HEK293 (cell line): ENCODE measurements around the gene CARM1.

ENCODE experiments used
- CTCF ChIA-PET: fragments of 350-600 bp; formaldehyde crosslinking; extraction: SDS; loops from one replicate; lab custom pipeline; 2021; ENCODE audit warnings: antibody characterized with exemption; lab: Yijun Ruan, JAX
- POLR2A ChIA-PET: fragments of 300-600 bp; formaldehyde crosslinking; extraction: SDS; loops from one replicate; lab custom pipeline; 2020; ENCODE audit warnings: antibody characterized with exemption, inconsistent platforms; lab: Yijun Ruan, JAX
- H3K27ac ChIP-seq: fragments of 200-500 bp; sonication (Bioruptor generic); 2 replicates; pipeline ENCODE4 v1.5.1; 2014; ENCODE audit warnings: low read depth, low read length, control low read depth, inconsistent platforms; ENCODE audit errors: extremely low read depth
- H3K36me3 ChIP-seq, 2 experiments: fragments of 200-500 bp in 1 of 2; sonication (Bioruptor generic) in 1 of 2; 1 replicate in 1 of 2; 2 replicates in 1 of 2; pipeline ENCODE4 v1.5.1; 2014 to 2017; ENCODE audit warnings: inconsistent platforms in 2 of 2, low read length in 2 of 2; ENCODE audit not compliant: control insufficient read depth in 2 of 2, insufficient read depth in 1 of 2
- H3K4me1 ChIP-seq: fragments of 200-500 bp; sonication (Bioruptor generic); 2 replicates; pipeline ENCODE4 v1.5.1; 2014; ENCODE audit warnings: mild to moderate bottlenecking, low read length, inconsistent platforms; ENCODE audit not compliant: control insufficient read depth, insufficient read depth
- H3K4me3 ChIP-seq: 2 replicates; pipeline ENCODE4 v1.5.1; 2011; ENCODE audit warnings: low read depth, mild to moderate bottlenecking, control low read depth, low read length, moderate library complexity
- H3K9me3 ChIP-seq: fragments of 200-500 bp; sonication (Bioruptor generic); 2 replicates; pipeline ENCODE4 v1.5.1; 2014; ENCODE audit warnings: low read depth, low read length, inconsistent platforms; ENCODE audit not compliant: control insufficient read depth, insufficient read depth
- FEZF1 ChIP-seq: fragments of 450-650 bp; formaldehyde crosslinking; IDR thresholded peaks from 2 replicates; pipeline ENCODE4 v1.5.1; 2016; ENCODE audit warnings: missing biosample characterization, missing genetic modification characterization
- KLF10 ChIP-seq: fragments of 450-650 bp; IDR thresholded peaks from 2 replicates; pipeline ENCODE4 v1.5.1; 2018; ENCODE audit warnings: missing biosample characterization, mild to moderate bottlenecking, missing genetic modification characterization
- SETDB1 ChIP-seq: IDR thresholded peaks from one replicate; pipeline ENCODE4 v1.6.1; 2017; ENCODE audit warnings: mild to moderate bottlenecking, low read length, moderate library complexity, mixed read lengths; ENCODE audit not compliant: insufficient read length
- ZBTB10 ChIP-seq: fragments of 450-650 bp; formaldehyde crosslinking; IDR thresholded peaks from 2 replicates; pipeline ENCODE4 v1.5.1; 2016; ENCODE audit warnings: missing biosample characterization, missing genetic modification characterization
- ZEB2 ChIP-seq: fragments of 450-650 bp; formaldehyde crosslinking; IDR thresholded peaks from 2 replicates; pipeline ENCODE4 v1.5.1; 2016; ENCODE audit warnings: missing biosample characterization, missing genetic modification characterization
- ZFP69B ChIP-seq: fragments of 450-650 bp; formaldehyde crosslinking; IDR thresholded peaks from 2 replicates; pipeline ENCODE4 v1.5.1; 2016; ENCODE audit warnings: missing biosample characterization, missing genetic modification characterization
- ZNF133 ChIP-seq: fragments of 450-650 bp; formaldehyde crosslinking; IDR thresholded peaks from 2 replicates; pipeline ENCODE4 v1.5.1; 2016; ENCODE audit warnings: missing biosample characterization, missing genetic modification characterization
- ZNF155 ChIP-seq: fragments of 450-650 bp; formaldehyde crosslinking; IDR thresholded peaks from 2 replicates; pipeline ENCODE4 v1.5.1; 2016; ENCODE audit warnings: missing biosample characterization, missing genetic modification characterization
- ZNF2 ChIP-seq: fragments of 450-650 bp; formaldehyde crosslinking; IDR thresholded peaks from 2 replicates; pipeline ENCODE4 v1.5.1; 2016; ENCODE audit warnings: missing biosample characterization, missing genetic modification characterization
- ZNF280D ChIP-seq: fragments of 450-650 bp; formaldehyde crosslinking; IDR thresholded peaks from 2 replicates; pipeline ENCODE4 v1.5.1; 2016; ENCODE audit warnings: missing biosample characterization, missing genetic modification characterization
- ZNF341 ChIP-seq: fragments of 450-650 bp; formaldehyde crosslinking; IDR thresholded peaks from 2 replicates; pipeline ENCODE4; 2016; ENCODE audit warnings: low read depth, missing biosample characterization, missing genetic modification characterization
- ZNF362 ChIP-seq: fragments of 450-650 bp; formaldehyde crosslinking; IDR thresholded peaks from 2 replicates; pipeline ENCODE4 v1.5.1; 2016; ENCODE audit warnings: missing biosample characterization, missing genetic modification characterization
- ZNF701 ChIP-seq: fragments of 450-650 bp; formaldehyde crosslinking; IDR thresholded peaks from 2 replicates; pipeline ENCODE4 v1.5.1; 2016; ENCODE audit warnings: missing biosample characterization, missing genetic modification characterization
- ZNF843 ChIP-seq: fragments of 450-650 bp; formaldehyde crosslinking; IDR thresholded peaks from 2 replicates; pipeline ENCODE4 v1.5.1; 2016; ENCODE audit warnings: missing biosample characterization, missing genetic modification characterization
- ZSCAN18 ChIP-seq: fragments of 450-650 bp; formaldehyde crosslinking; IDR thresholded peaks from 2 replicates; pipeline ENCODE4 v1.5.1; 2016; ENCODE audit warnings: missing biosample characterization, missing genetic modification characterization

The CARM1 gene

GRCh38 chr19:10832939-10833296 lies 38.4 kb upstream of the CARM1 start:
- Histone ChIP-seq H3K9me3 (no peaks in the 10 kb centered on the region), H3K4me1 (no peaks in the 10 kb centered on the region), H3K4me3 (no peak overlapping the region), H3K36me3 (peaks cover 0 to 61% of the 10 kb centered on the region in 2 experiments; a peak in 2 of 3 replicates), H3K27ac (no peak overlapping the region)
- ChIA-PET CTCF (interaction anchor here (1.0 kb wide), 1 partner anchor 31 kb away, joined by 3 read pairs; no protein-coding TSS in a partner anchor), POLR2A (interaction anchor here (0.6 to 0.8 kb wide), 2 partner anchors 115 to 348 kb away, joined by 4 read pairs; partner anchors contain the start of gene DNM2)
- TF ChIP-seq ZBTB10 (no peak), ZNF133 (tag by site-specific recombination) (no peak), ZNF701 (tag by site-specific recombination) (no peak), ZNF155 (no peak), ZFP69B (tag by site-specific recombination) (no peak), ZNF362 (no peak), ZSCAN18 (tag by site-specific recombination) (no peak), FEZF1 (tag by site-specific recombination) (no peak), SETDB1 (no peak), ZNF280D (no peak)

- POLR2A ChIA-PET: interaction anchor here (0.6 to 2.9 kb wide), 12 partner anchors 8 to 117 kb away, joined by 3 to 39 read pairs (median 5); partner anchors contain the start of genes CARM1 and DNM2
- TF ChIP-seq ZNF2: peak; percentile 21; the same call in 1 of the 2 replicates
- 0 out of 2 replicates have a peak, but pooled peaks have one; percentile 5 for TF ChIP-seq ZEB2 (tag by site-specific recombination)
- TF ChIP-seq ZNF843: no peak
- TF ChIP-seq KLF10 (tag by site-specific recombination): peak; percentile 98
- no peak for TF ChIP-seq ZSCAN18 (tag by site-specific recombination)
- no peak for TF ChIP-seq ZNF341
- Histone ChIP-seq H3K9me3 (no peaks in the 10 kb centered on the region), H3K27ac (no peak overlapping the region), H3K4me1 (no peaks in the 10 kb centered on the region), H3K36me3 (peaks cover 0 to 44% of the 10 kb centered on the region in 2 experiments; a peak in 2 of 3 replicates), H3K4me3 (peak overlapping the region; percentile 43)
- CTCF ChIA-PET: interaction anchor here (1.0 to 6.9 kb wide), 6 partner anchors 11 to 28 kb away, joined by 3 to 80 read pairs (median 4); no protein-coding TSS in a partner anchor
Measured at GRCh38 chr19:10835089-10835753, 36.1 kb upstream of the CARM1 start.
